GM12878 (cell line): ENCODE results near the gene SLC25A41.

Experiments used
- PAX8 ChIP-seq: fragments of 450-650 bp; IDR thresholded peaks from 2 replicates; pipeline ENCODE4 v1.6.1; 2017; ENCODE audit warnings: mild to moderate bottlenecking, moderate library complexity
- SUPT20H ChIP-seq: IDR thresholded peaks from 2 replicates; pipeline ENCODE4 v1.6.1; 2011; ENCODE audit warnings: low read depth, mild to moderate bottlenecking, low read length, moderate library complexity, borderline replicate concordance; ENCODE audit not compliant: control insufficient read depth
- TF ChIP-seq, protein P1 (sequence below): fragments of 450-650 bp; formaldehyde crosslinking; IDR thresholded peaks from 2 replicates; pipeline ENCODE4 v1.5.0; 2022; ENCODE audit warnings: mild to moderate bottlenecking, missing genetic modification characterization

DNA sequence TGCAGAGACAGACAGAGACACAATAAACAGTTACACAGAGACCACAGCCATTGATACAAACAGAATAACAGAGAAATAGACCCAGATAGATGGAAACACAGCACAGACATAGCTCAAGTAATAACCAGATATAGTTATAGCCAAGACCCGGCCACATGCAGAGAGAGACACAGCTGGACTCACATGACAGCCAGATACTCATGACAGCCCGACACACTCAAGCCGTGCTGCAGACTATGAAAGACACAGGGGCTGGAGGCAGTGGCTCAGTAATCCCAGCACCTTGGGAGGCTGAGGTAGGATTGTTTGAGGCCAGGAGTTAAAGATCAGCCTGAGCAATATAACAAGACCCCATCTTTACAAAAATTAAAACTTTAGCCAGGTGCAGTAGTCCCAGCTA is 49.7 kb upstream of the SLC25A41 start:
- TF ChIP-seq, protein P1, sequence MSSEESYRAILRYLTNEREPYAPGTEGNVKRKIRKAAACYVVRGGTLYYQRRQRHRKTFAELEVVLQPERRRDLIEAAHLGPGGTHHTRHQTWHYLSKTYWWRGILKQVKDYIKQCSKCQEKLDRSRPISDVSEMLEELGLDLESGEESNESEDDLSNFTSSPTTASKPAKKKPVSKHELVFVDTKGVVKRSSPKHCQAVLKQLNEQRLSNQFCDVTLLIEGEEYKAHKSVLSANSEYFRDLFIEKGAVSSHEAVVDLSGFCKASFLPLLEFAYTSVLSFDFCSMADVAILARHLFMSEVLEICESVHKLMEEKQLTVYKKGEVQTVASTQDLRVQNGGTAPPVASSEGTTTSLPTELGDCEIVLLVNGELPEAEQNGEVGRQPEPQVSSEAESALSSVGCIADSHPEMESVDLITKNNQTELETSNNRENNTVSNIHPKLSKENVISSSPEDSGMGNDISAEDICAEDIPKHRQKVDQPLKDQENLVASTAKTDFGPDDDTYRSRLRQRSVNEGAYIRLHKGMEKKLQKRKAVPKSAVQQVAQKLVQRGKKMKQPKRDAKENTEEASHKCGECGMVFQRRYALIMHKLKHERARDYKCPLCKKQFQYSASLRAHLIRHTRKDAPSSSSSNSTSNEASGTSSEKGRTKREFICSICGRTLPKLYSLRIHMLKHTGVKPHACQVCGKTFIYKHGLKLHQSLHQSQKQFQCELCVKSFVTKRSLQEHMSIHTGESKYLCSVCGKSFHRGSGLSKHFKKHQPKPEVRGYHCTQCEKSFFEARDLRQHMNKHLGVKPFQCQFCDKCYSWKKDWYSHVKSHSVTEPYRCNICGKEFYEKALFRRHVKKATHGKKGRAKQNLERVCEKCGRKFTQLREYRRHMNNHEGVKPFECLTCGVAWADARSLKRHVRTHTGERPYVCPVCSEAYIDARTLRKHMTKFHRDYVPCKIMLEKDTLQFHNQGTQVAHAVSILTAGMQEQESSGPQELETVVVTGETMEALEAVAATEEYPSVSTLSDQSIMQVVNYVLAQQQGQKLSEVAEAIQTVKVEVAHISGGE (CRISPR knock-in tag) = no peak
- TF ChIP-seq PAX8 (no peak), SUPT20H (no peak)
